HG03039 (cell line): ENCODE data around the gene TRIM72.
"Not testable (repeated sequence)": the region's sequence is repeated elsewhere in the genome, so short reads cannot be mapped to it uniquely, and the experiment has no call there.

Experiments used
- ATAC-seq: cut with Tn5 transposase; IDR thresholded peaks from one replicate; pipeline ENCODE4 v1.9.1; 2021; ENCODE audit warnings: mild to moderate bottlenecking, moderate library complexity; ENCODE audit not compliant: unreplicated experiment

TRIM72 gene

DNA sequence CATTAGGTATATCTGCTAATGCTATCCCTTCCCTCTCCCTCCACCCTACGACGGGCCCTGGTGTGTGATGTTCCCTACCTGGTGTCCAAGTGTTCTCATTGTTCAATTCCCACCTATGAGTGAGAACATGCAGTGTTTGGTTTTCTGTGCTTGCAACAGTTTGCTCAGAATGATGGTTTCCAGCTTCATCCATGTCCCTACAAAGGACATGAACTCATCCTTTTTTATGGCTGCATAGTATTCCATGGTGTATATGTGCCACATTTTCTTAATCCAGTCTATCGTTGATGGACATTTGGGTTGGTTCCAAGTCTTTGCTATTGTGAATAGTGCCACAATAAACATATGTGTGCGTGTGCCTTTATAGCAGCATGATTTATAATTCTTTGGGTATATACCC lies 64.9 kb downstream of the TRIM72 start:
- not testable (repeated sequence) for ATAC-seq
